Measurements from ENCODE around the gene TNFRSF18. TPM values are rescaled to one million over a fixed set of nuclear protein-coding genes. Genes with fewer than 3 reads are reported as not detected.

Gene TNFRSF18
- total RNA-seq, 2 experiments from 2014 or later: 126 to 135 TPM

DNA sequence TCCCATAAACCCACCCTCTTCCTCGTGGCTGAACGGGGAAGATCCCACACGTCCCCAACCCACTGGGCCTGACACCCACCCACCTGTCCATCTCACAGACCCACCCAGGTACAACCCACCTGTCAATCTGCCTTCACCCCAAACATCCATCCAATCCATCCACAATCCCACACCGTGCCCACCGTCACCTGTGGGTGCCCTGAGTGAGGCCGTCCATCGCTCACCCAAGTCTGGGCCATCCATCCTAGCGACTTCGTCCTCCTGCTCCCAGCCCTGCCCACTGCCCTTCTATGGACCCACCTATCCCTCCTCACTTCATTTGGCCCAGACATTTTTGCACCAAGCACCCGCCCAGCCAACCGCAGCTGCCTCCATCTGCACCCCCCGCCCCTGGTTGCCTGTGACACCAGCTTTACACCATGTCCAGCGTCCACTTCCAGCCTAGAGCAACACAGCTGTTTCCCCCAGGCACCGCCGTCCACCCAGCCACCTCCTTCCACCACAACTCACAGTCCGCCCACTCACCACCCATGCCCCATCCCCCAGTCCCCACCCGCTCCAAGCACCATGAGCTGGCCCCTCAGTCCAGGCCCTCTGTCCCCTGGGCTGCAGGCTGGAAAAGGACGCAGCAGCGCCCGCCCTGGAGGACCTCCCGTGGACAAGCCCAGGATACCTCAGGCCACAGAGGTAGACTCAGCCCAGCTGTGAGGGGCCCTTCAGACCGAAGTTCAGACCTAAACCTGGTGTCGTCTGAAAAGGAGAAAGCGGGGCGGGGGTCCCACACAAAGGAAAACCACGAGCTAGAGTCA, 25.1 kb downstream of the TNFRSF18 start:
- TF ChIP-seq CTCF (IDR thresholded peaks at IDR 0.05): no peak
- ATAC-seq (no peak), DNase-seq (no peak)
- H3K4me1 Mint-ChIP-seq (ENCODE audit: low read depth): peaks cover 2% of the 10 kb centered on the region
- no peak overlapping the region for H3K4me3 Mint-ChIP-seq
- no peak overlapping the region for H3K27ac Mint-ChIP-seq
- H3K9me3 Mint-ChIP-seq: no peaks in the 10 kb centered on the region
- ChIA-PET CTCF (interaction anchor here (1.7 kb wide), 1 partner anchor 59 kb away, joined by 5 read pairs; no protein-coding TSS in a partner anchor), POLR2A (interaction anchor here (1.0 kb wide), 1 partner anchor 14 kb away, joined by 3 read pairs; no protein-coding TSS in a partner anchor)
- H3K27me3 Mint-ChIP-seq: peaks cover 6% of the 10 kb centered on the region
- intact Hi-C loops (cut with micrococcal nuclease): no loop called here
- no peaks in the 10 kb centered on the region for H3K36me3 Mint-ChIP-seq (ENCODE audit: low read depth)

GRCh38 chr1:1179983-1180861, 26.2 kb downstream of the TNFRSF18 start:
- H3K27ac Mint-ChIP-seq: no peak overlapping the region
- POLR2A ChIA-PET: no interaction called here
- H3K9me3 Mint-ChIP-seq: no peaks in the 10 kb centered on the region
- CTCF ChIA-PET: interaction anchor here (1.1 to 1.7 kb wide), 2 partner anchors 58 kb away, joined by 3 to 5 read pairs; no protein-coding TSS in a partner anchor
- TF ChIP-seq CTCF (IDR thresholded peaks at IDR 0.05): no peak
- intact Hi-C loops (cut with micrococcal nuclease): no loop called here
- H3K36me3 Mint-ChIP-seq (ENCODE audit: low read depth): no peaks in the 10 kb centered on the region
- no peak overlapping the region for H3K4me3 Mint-ChIP-seq
- no peak for DNase-seq
- H3K27me3 Mint-ChIP-seq: peaks cover 6% of the 10 kb centered on the region
- ATAC-seq: no peak
- peaks cover 5% of the 10 kb centered on the region for H3K4me1 Mint-ChIP-seq (ENCODE audit: low read depth)

GRCh38 chr1:1179346-1179982, 26.9 kb downstream of the TNFRSF18 start:
- no peak for DNase-seq
- H3K27ac Mint-ChIP-seq: no peak overlapping the region
- no peak overlapping the region for H3K4me3 Mint-ChIP-seq
- H3K27me3 Mint-ChIP-seq: peaks cover 6% of the 10 kb centered on the region
- ChIA-PET CTCF (interaction anchor here (1.1 to 1.2 kb wide), 2 partner anchors 15 to 57 kb away, joined by 3 read pairs; no protein-coding TSS in a partner anchor), POLR2A (interaction anchor here (1.2 kb wide), 1 partner anchor 15 kb away, joined by 4 read pairs; no protein-coding TSS in a partner anchor)
- peaks cover 7% of the 10 kb centered on the region for H3K4me1 Mint-ChIP-seq (ENCODE audit: low read depth)
- intact Hi-C loops (cut with micrococcal nuclease): no loop called here
- ATAC-seq: no peak
- no peaks in the 10 kb centered on the region for H3K9me3 Mint-ChIP-seq
- no peaks in the 10 kb centered on the region for H3K36me3 Mint-ChIP-seq (ENCODE audit: low read depth)
- TF ChIP-seq CTCF (IDR thresholded peaks at IDR 0.05): no peak

DNA sequence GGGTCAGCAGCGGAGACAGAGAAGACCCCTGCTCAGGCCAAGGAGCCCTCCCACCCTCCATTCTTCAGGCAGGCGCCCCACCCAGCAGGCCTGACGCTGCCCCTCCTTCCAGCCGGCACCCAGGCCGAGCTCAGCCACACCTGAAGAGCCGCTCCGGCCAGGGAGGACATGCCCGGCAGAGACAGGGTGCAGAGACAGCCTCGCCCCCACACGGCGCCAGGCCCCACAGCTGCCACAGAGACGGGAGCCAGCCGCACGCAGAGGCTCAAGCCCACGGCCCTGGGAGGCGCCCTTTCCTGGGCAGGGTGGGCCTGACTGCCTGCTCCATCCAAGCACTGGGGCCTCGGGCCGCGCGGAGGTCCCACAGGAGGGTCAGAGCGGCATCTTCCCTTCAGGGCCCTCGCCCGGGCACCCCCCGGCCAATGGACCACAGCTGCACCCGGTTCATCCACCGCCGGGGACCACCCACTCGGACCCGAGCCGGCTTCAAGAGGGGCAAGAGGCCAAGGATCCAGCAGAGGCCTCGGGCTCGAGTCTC, 27.5 kb downstream of the TNFRSF18 start:
- H3K4me3 Mint-ChIP-seq: no peak overlapping the region
- no peak for TF ChIP-seq CTCF (IDR thresholded peaks at IDR 0.05)
- POLR2A ChIA-PET: interaction anchor here (1.2 kb wide), 1 partner anchor 16 kb away, joined by 4 read pairs; no protein-coding TSS in a partner anchor

More for the DNA sequence above, 27.5 kb downstream of the TNFRSF18 start:
- CTCF ChIA-PET: interaction anchor here (1.2 kb wide), 1 partner anchor 16 kb away, joined by 3 read pairs; no protein-coding TSS in a partner anchor
- H3K9me3 Mint-ChIP-seq: no peaks in the 10 kb centered on the region
- no peaks in the 10 kb centered on the region for H3K36me3 Mint-ChIP-seq (ENCODE audit: low read depth)
- no peak for DNase-seq
- ATAC-seq: no peak
- H3K27me3 Mint-ChIP-seq: peaks cover 6% of the 10 kb centered on the region
- intact Hi-C loops (cut with micrococcal nuclease): no loop called here
- peaks cover 11% of the 10 kb centered on the region for H3K4me1 Mint-ChIP-seq (ENCODE audit: low read depth)
- H3K27ac Mint-ChIP-seq: no peak overlapping the region

All from activated CD8-positive, alpha-beta T cell treated with anti-CD3 and anti-CD28 coated beads for 36 hours (primary cell).